Keratinocyte (primary cell): ENCODE data around the gene TBL1XR1. TPM values are rescaled to one million over a fixed set of nuclear protein-coding genes. Genes with fewer than 3 reads are reported as not detected.

ENCODE experiments used
- DNase-seq: peaks from one replicate; pipeline ENCODE4 v3.0.0-alpha.2; 2011; ENCODE audit warnings: low read depth, missing footprints, low spot score
- FAIRE-seq: peaks from 2 replicates; lab custom pipeline; 2011; peaks lifted over from hg19 to GRCh38; lab: Jason Lieb, UNC
- H2AFZ ChIP-seq: 2 replicates; pipeline ENCODE4 v1.6.0; 2012; ENCODE audit warnings: low read length, control low read depth, inconsistent platforms; ENCODE audit not compliant: control insufficient read depth
- H3K27ac ChIP-seq: 2 replicates; pipeline ENCODE4 v1.5.1; 2011; ENCODE audit warnings: low read length; ENCODE audit not compliant: control insufficient read depth, insufficient read depth
- H3K27me3 ChIP-seq: 3 replicates; pipeline ENCODE4 v1.6.0; 2011; ENCODE audit warnings: low read length; ENCODE audit not compliant: control insufficient read depth, insufficient read depth; ENCODE audit errors: extremely low read depth
- H3K36me3 ChIP-seq, 2 experiments: 2 replicates in 1 of 2; 3 replicates in 1 of 2; pipeline ENCODE4 v1.5.1; 2011; ENCODE audit warnings: low read length in 2 of 2, mild to moderate bottlenecking in 1 of 2; ENCODE audit not compliant: control insufficient read depth in 2 of 2, insufficient read depth in 2 of 2; ENCODE audit errors: extremely low read depth in 1 of 2
- H3K4me1 ChIP-seq: 3 replicates; pipeline ENCODE4 v1.5.1; 2011; ENCODE audit warnings: low read length; ENCODE audit not compliant: control insufficient read depth, insufficient read depth; ENCODE audit errors: extremely low read depth
- H3K4me2 ChIP-seq: 3 replicates; pipeline ENCODE4 v1.6.0; 2011; ENCODE audit warnings: low read depth, low read length; ENCODE audit not compliant: control insufficient read depth, insufficient read depth; ENCODE audit errors: extremely low read depth
- H3K4me3 ChIP-seq, 3 experiments: fragments of 200-600 bp in 1 of 3; sonication (generic) in 1 of 3; 2 replicates in 2 of 3; 3 replicates in 1 of 3; pipeline ENCODE4 v1.5.1; 2011 to 2016; ENCODE audit warnings: low read length in 3 of 3, mild to moderate bottlenecking in 3 of 3, control low read depth in 2 of 3, inconsistent platforms in 1 of 3, low read depth in 1 of 3, mixed read lengths in 1 of 3, mixed run types in 1 of 3, moderate library complexity in 1 of 3; ENCODE audit not compliant: control insufficient read depth in 2 of 3, insufficient read depth in 2 of 3; ENCODE audit errors: extremely low read depth in 1 of 3
- H3K79me2 ChIP-seq: 2 replicates; pipeline ENCODE4 v1.6.0; 2012; ENCODE audit warnings: low read length; ENCODE audit not compliant: control insufficient read depth, insufficient read depth
- H3K9ac ChIP-seq: 3 replicates; pipeline ENCODE4 v1.6.0; 2011; ENCODE audit warnings: low read length; ENCODE audit not compliant: control insufficient read depth, insufficient read depth; ENCODE audit errors: extremely low read depth
- H3K9me1 ChIP-seq: 3 replicates; pipeline ENCODE4 v1.6.0; 2011; ENCODE audit warnings: low read length; ENCODE audit not compliant: control insufficient read depth, insufficient read depth; ENCODE audit errors: extremely low read depth
- H3K9me3 ChIP-seq: 2 replicates; pipeline ENCODE4 v1.5.1; 2012; ENCODE audit warnings: low read depth, low read length; ENCODE audit not compliant: control insufficient read depth
- H4K20me1 ChIP-seq: 3 replicates; pipeline ENCODE4 v1.6.0; 2011; ENCODE audit warnings: low read length; ENCODE audit not compliant: control insufficient read depth, insufficient read depth; ENCODE audit errors: extremely low read depth
- EZH2 ChIP-seq: IDR thresholded peaks from one replicate; pipeline ENCODE4 v1.6.1; 2012; ENCODE audit warnings: inconsistent platforms, mild to moderate bottlenecking, low read length, moderate library complexity
- dilution Hi-C: fragments of 300-500 bp; cut with MboI; formaldehyde crosslinking; loops from one replicate; pipeline ENCODE4 v1.7.0; 2020; ENCODE audit warnings: low sequenced_read_pairs; ENCODE audit not compliant: extremely low pct_ligation_motif_present
- polyA plus RNA-seq, 5 experiments: library from polyadenylated mRNA; depleted of rRNA in 3 of 5; stranded (reverse) in 3 of 5; stranded (forward) in 1 of 5; unstranded in 1 of 5; fragments of >200 nt; gene quantifications; 1 replicate in 1 of 5; 2 replicates in 3 of 5; 3 replicates in 1 of 5; pipeline versions ENCODE4 v1.2.1 to v1.2.3, GENCODE V29; 2011 to 2012; ENCODE audit warnings: missing spikeins in 2 of 5, low read depth in 1 of 5, low replicate concordance in 1 of 5
- TF ChIP-seq, protein P1 (sequence below), 3 experiments: IDR thresholded peaks in 1 of 3; conservative IDR thresholded peaks in 1 of 3; optimal IDR thresholded peaks in 1 of 3; 2 replicates in 2 of 3; 3 replicates in 1 of 3; pipeline versions ENCODE3 to v1.5.1; 2011; ENCODE audit warnings: low read length in 3 of 3, mild to moderate bottlenecking in 3 of 3, moderate library complexity in 2 of 3, control low read depth in 1 of 3, inconsistent platforms in 1 of 3; ENCODE audit not compliant: insufficient read depth in 2 of 3; ENCODE audit errors: extremely low read depth in 1 of 3

TBL1XR1 gene
- polyA plus RNA-seq, 1 donor (not counting 4 experiments of a cell fraction or from before 2014, with no cell fraction given) = 169 TPM

GRCh38 chr3:177182352-177182751, 14.9 kb downstream of the TBL1XR1 start:
- H3K4me3 ChIP-seq = no peak overlapping the region
- no peak overlapping the region for H3K27ac ChIP-seq
- dilution Hi-C loops = no loop called here
- peaks cover 95% of the 10 kb centered on the region for H3K79me2 ChIP-seq
- TF ChIP-seq, protein P1, sequence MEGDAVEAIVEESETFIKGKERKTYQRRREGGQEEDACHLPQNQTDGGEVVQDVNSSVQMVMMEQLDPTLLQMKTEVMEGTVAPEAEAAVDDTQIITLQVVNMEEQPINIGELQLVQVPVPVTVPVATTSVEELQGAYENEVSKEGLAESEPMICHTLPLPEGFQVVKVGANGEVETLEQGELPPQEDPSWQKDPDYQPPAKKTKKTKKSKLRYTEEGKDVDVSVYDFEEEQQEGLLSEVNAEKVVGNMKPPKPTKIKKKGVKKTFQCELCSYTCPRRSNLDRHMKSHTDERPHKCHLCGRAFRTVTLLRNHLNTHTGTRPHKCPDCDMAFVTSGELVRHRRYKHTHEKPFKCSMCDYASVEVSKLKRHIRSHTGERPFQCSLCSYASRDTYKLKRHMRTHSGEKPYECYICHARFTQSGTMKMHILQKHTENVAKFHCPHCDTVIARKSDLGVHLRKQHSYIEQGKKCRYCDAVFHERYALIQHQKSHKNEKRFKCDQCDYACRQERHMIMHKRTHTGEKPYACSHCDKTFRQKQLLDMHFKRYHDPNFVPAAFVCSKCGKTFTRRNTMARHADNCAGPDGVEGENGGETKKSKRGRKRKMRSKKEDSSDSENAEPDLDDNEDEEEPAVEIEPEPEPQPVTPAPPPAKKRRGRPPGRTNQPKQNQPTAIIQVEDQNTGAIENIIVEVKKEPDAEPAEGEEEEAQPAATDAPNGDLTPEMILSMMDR (optimal IDR thresholded peaks at IDR 0.05 in 1 of 3, IDR thresholded peaks at IDR 0.05 in 1 of 3, conservative IDR thresholded peaks at IDR 0.05 in 1 of 3; ENCODE audit: extremely low read depth in 1 of 3, insufficient read depth in 2 of 3, low read length in 3 of 3) = no peak
- TF ChIP-seq EZH2 = no peak
- peaks cover 12% of the 10 kb centered on the region for H4K20me1 ChIP-seq
- H3K9ac ChIP-seq = no peak overlapping the region
- H3K36me3 ChIP-seq = peaks cover 0 to 2% of the 10 kb centered on the region in 2 experiments
- no peak overlapping the region for H2AFZ ChIP-seq
- peaks cover 47% of the 10 kb centered on the region for H3K4me1 ChIP-seq
- H3K27me3 ChIP-seq = no peaks in the 10 kb centered on the region
- H3K9me1 ChIP-seq = no peaks in the 10 kb centered on the region
- DNase-seq (no peak), FAIRE-seq (no peak)
- no peaks in the 10 kb centered on the region for H3K9me3 ChIP-seq
- H3K4me2 ChIP-seq = no peak overlapping the region

GRCh38 chr3:177181418-177181817, 15.9 kb downstream of the TBL1XR1 start:
- DNase-seq = no peak
- Histone ChIP-seq H3K4me1 (peaks cover 55% of the 10 kb centered on the region), H2AFZ (no peak overlapping the region), H3K36me3 (peaks cover 0 to 2% of the 10 kb centered on the region in 2 experiments), H4K20me1 (peaks cover 12% of the 10 kb centered on the region), H3K27me3 (no peaks in the 10 kb centered on the region), H3K4me2 (no peak overlapping the region), H3K9me1 (no peaks in the 10 kb centered on the region), H3K4me3 (no peak overlapping the region), H3K27ac (no peak overlapping the region), H3K79me2 (peaks cover 95% of the 10 kb centered on the region), H3K9me3 (no peaks in the 10 kb centered on the region), H3K9ac (no peak overlapping the region)
- FAIRE-seq = no peak
- dilution Hi-C loops = no loop called here
- no peak for TF ChIP-seq EZH2
- TF ChIP-seq, protein P1 (optimal IDR thresholded peaks at IDR 0.05 in 1 of 3, IDR thresholded peaks at IDR 0.05 in 1 of 3, conservative IDR thresholded peaks at IDR 0.05 in 1 of 3; ENCODE audit: extremely low read depth in 1 of 3, insufficient read depth in 2 of 3, low read length in 3 of 3) = no peak
